Measurements from ENCODE around the gene SLIT3. TPM values are rescaled to one million over a fixed set of nuclear protein-coding genes. Genes with fewer than 3 reads are reported as not detected.

SLIT3 gene
- total RNA-seq, 1 experiment from 2014 or later, result 0.10 TPM

DNA sequence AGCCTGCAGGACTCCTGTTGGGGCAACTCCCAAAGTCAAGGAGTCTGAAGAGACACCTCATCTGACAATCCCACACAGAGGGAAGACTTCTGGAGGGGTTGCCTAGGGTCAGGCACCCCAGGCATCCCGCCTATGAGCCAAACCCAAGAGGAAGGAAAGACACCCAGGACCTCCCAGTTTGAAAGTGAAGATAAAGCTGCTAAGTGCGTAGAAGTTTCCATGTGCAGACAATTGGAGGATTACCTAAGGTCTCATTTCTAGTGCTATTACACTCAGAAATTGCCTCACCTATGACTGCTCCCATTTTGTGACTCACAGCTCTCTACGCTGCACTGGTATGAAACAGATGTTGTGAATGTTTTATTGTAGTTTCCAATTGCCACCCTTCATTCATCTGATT, 322.9 kb downstream of the SLIT3 start:
- H3K4me3 ChIP-seq (replicated peaks in 1 of 2; ENCODE audit: low read depth in 1 of 2, low read length in 2 of 2), result no peak overlapping the region
- no peaks in the 10 kb centered on the region for H3K79me2 ChIP-seq (ENCODE audit: insufficient read depth, low read length)
- no peaks in the 10 kb centered on the region for H4K20me1 ChIP-seq (ENCODE audit: insufficient read depth)
- ChIA-PET RAD21 (ENCODE audit: low non-redundant PET in 1 of 2, low total read pairs in 2 of 2, uncharacterized antibody in 2 of 2, unreplicated experiment in 2 of 2) (no interaction called here), POLR2A (no interaction called here), CTCF (interaction anchor here (1.5 kb wide), 1 partner anchor 10 kb away, joined by 4 read pairs; no protein-coding TSS in a partner anchor)
- no peaks in the 10 kb centered on the region for H3K36me3 ChIP-seq (ENCODE audit: control insufficient read depth in 1 of 2, insufficient read depth in 2 of 2, low read length in 2 of 2)
- no peaks in the 10 kb centered on the region for H3K9me2 ChIP-seq (ENCODE audit: insufficient read depth)
- no peak overlapping the region for H3K4me2 ChIP-seq (ENCODE audit: low read length)
- intact Hi-C loops (cut with micrococcal nuclease), result no loop called here
- TF ChIP-seq TCF7L2 (IDR thresholded peaks at IDR 0.05; ENCODE audit: borderline replicate concordance, extremely low read depth, insufficient read depth, insufficient read length) (no peak), CEBPB (IDR thresholded peaks at IDR 0.05; ENCODE audit: low read depth) (no peak), CBX3 (IDR thresholded peaks at IDR 0.05; ENCODE audit: low read depth) (no peak), YY1 (IDR thresholded peaks at IDR 0.05; ENCODE audit: extremely low read depth, insufficient replicate concordance, low read depth, low read length) (no peak), EZH2phosphoT487 (IDR thresholded peaks at IDR 0.05; ENCODE audit: borderline replicate concordance) (no peak), SIN3A (IDR thresholded peaks at IDR 0.05; ENCODE audit: low read depth) (no peak), EGR1 (IDR thresholded peaks at IDR 0.05; ENCODE audit: low read depth) (no peak), FOSL1 (IDR thresholded peaks at IDR 0.05; ENCODE audit: low read depth) (no peak), JUND (IDR thresholded peaks at IDR 0.05) (no peak), ZFX (IDR thresholded peaks at IDR 0.05) (no peak), ZNF274 (IDR thresholded peaks at IDR 0.05; ENCODE audit: low read depth, low read length) (no peak), EZH2 (IDR thresholded peaks at IDR 0.05) (no peak)
- TF ChIP-seq, protein P1, sequence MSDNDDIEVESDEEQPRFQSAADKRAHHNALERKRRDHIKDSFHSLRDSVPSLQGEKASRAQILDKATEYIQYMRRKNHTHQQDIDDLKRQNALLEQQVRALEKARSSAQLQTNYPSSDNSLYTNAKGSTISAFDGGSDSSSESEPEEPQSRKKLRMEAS (IDR thresholded peaks at IDR 0.05), result no peak
- TF ChIP-seq, protein P2, sequence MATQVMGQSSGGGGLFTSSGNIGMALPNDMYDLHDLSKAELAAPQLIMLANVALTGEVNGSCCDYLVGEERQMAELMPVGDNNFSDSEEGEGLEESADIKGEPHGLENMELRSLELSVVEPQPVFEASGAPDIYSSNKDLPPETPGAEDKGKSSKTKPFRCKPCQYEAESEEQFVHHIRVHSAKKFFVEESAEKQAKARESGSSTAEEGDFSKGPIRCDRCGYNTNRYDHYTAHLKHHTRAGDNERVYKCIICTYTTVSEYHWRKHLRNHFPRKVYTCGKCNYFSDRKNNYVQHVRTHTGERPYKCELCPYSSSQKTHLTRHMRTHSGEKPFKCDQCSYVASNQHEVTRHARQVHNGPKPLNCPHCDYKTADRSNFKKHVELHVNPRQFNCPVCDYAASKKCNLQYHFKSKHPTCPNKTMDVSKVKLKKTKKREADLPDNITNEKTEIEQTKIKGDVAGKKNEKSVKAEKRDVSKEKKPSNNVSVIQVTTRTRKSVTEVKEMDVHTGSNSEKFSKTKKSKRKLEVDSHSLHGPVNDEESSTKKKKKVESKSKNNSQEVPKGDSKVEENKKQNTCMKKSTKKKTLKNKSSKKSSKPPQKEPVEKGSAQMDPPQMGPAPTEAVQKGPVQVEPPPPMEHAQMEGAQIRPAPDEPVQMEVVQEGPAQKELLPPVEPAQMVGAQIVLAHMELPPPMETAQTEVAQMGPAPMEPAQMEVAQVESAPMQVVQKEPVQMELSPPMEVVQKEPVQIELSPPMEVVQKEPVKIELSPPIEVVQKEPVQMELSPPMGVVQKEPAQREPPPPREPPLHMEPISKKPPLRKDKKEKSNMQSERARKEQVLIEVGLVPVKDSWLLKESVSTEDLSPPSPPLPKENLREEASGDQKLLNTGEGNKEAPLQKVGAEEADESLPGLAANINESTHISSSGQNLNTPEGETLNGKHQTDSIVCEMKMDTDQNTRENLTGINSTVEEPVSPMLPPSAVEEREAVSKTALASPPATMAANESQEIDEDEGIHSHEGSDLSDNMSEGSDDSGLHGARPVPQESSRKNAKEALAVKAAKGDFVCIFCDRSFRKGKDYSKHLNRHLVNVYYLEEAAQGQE (IDR thresholded peaks at IDR 0.05; ENCODE audit: low read depth), result no peak
- TF ChIP-seq, protein P3, sequence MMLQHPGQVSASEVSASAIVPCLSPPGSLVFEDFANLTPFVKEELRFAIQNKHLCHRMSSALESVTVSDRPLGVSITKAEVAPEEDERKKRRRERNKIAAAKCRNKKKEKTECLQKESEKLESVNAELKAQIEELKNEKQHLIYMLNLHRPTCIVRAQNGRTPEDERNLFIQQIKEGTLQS (IDR thresholded peaks at IDR 0.05), result no peak
- H2AFZ ChIP-seq (ENCODE audit: low read depth, low read length, poor library complexity, severe bottlenecking), result no peak overlapping the region
- DNase-seq (ENCODE audit: low read depth, low spot score) (no peak), ATAC-seq (no peak)
- H3K27ac ChIP-seq (ENCODE audit: low read depth, low read length), result no peak overlapping the region
- no peak overlapping the region for H3K9ac ChIP-seq (ENCODE audit: low read length)
- H3K27me3 ChIP-seq (ENCODE audit: insufficient read depth, low read length), result peaks cover 62% of the 10 kb centered on the region
- no peaks in the 10 kb centered on the region for H3K4me1 ChIP-seq (ENCODE audit: control insufficient read depth in 1 of 2, insufficient read depth in 2 of 2, low read length in 2 of 2)
- BruUV-seq (replicated peaks), result no TSS peak
- no peaks in the 10 kb centered on the region for H3K9me3 ChIP-seq (ENCODE audit: control insufficient read depth in 1 of 2, insufficient read depth in 1 of 2, low read depth in 1 of 2, low read length in 2 of 2)

Data from HCT116 (cell line).